DND-41 (cell line): ENCODE results near the gene MTCH1.

Experiments used
- CTCF ChIP-seq: IDR thresholded peaks from 2 replicates; pipeline ENCODE4 v1.5.1; 2012; ENCODE audit warnings: borderline replicate concordance, low read length, moderate library complexity, mild to moderate bottlenecking; ENCODE audit not compliant: poor library complexity, severe bottlenecking; ENCODE audit errors: extremely low read depth
- EZH2 ChIP-seq: IDR thresholded peaks from 3 replicates; pipeline ENCODE4 v1.6.1; 2012; ENCODE audit warnings: borderline replicate concordance, low read depth, mild to moderate bottlenecking, moderate library complexity, low read length, inconsistent platforms; ENCODE audit not compliant: severe bottlenecking

- TF ChIP-seq CTCF (no peak), EZH2 (no peak)
Measured at GRCh38 chr6:36959555-36960250, 26.3 kb downstream of the MTCH1 start.
